NAMALWA (cell line): ENCODE measurements around the gene EIF2D.

Experiments
- DNase-seq: peaks from one replicate; pipeline ENCODE4 v3.0.0-alpha.2; 2015; ENCODE audit warnings: low spot score

The EIF2D gene

DNA sequence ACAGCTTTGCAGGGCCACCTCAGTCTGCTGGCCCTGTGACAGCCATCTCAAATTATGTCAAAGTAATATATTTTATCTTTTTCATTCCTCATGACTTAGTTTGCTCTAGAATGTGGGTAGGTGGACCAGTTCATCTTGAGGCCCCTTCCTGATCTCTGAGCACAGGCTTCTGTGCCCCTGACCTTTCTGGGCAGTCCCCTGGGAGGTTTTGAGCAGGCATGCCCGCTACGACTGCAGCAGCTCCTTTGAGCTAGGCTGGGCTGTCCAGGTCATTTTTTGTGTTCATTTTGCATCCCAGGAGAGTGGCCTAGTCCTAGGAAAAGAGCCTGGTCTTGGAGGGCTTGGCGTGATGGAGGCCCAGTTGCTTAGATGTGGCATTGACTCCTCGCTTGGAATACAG, 42.7 kb downstream of the EIF2D start:
- no peak for DNase-seq

DNA sequence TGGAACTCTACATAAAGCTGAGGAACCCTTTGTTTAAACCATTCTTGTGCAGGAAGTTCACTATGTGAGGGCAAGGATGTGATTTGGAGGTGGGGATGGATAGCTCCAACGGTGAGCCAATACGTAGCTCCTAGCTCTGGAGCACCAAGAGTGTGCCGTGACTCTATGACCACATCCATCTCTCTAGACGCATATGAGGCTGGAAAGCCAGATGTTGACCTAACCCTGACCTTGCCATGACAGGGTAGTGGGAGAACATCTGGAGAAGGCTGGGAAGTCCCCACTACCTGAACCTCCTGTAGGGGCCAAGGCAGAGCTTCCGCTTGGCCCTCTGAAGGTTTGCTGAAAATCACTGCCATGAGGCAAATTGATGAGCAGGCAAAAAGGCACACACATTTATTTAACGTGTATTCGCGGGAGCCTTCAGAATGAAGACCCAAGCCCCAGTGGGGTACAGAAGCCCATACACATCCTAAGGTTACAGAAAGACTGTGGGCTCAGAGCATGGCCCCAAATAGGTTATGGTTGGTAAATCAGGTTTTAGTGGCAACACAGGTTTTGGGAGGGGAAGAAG, 43.4 kb downstream of the EIF2D start:
- DNase-seq, result no peak

DNA sequence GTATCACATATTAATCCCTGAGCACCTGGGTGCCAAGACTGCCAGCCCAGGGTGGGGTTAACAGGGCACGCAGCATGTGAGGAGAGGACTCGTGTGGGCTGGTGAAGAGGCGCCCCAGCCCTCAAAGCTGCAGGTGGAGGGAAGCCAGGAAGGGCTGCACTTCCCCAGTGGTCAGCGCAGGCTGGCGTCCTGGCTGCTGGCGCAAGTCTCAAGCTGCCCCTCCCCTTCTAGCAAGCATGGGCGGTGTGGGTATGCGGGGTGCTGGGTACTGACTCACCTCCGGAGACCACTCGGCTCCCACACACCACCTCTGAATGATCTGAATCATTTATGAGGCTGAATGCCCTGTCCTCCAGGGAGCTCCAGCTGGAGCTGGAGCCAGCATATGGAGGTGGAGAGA, 44.0 kb downstream of the EIF2D start:
- no peak for DNase-seq

DNA sequence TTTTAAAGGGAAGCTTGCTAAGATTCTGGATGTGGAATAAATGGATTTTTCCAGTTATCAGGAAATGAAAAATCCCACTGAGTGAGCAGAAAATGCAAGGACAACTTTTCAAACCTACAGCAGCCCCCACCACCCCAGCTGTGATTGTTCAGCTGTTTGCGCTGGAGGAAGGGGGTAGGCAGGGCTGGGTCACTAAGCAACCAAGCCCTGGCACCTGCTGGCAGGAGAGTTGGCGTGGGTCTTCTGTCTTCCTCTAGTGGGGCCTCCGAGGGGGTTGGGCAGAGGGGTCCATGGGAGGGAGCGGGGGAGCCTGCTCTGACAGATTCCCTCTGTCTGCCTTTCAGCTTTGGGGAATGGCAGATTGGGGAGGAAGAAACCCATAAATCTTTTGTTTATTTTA, 45.3 kb downstream of the EIF2D start:
- no peak for DNase-seq

GRCh38 chr1:206565995-206566394, 46.3 kb downstream of the EIF2D start:
- DNase-seq, result no peak

DNA sequence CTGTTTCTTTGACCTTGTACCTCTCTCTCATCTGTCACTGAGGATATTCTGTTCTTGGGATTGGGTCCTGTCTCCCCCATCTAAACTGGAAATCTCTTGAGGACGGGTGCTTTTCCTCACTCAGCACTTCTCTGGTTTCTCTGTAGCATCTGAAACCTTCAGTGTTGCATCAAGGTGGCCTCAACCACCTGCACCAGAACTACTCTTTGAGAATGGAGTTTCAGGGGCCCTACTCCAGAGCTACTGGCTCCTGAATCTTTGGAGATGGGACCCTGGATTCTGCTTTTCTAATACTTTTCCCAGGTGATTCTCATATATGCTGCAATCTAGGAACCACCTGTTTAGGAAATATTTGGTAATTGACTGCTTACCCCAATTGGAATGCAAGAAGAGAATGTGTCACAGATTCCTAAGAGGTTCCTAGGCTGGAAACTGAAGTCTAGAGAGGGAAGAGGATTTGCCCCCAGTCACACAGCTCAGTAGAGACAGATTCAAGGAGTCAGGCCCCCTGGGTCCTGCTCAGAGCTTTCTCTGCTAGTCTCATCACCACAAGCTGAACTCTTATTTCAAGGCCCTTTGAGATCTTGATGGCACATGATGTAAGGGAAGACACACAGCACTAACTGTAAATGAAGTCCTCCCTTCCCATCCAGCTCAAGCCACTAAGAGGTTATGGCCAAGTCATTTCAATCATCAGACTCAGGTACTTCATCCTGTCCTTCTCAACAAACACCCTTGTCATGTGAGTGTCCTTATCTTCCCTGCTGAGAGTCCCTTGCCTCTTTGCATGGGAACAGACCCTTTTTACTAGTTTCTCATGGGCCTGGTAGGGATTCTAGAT, 48.7 kb downstream of the EIF2D start:
- DNase-seq, result no peak

- DNase-seq, result no peak
Measured at GRCh38 chr1:206560007-206560716, 52.1 kb downstream of the EIF2D start.

GRCh38 chr1:206559672-206559995, 52.6 kb downstream of the EIF2D start:
- no peak for DNase-seq

- peak; percentile 67 for DNase-seq
Measured at GRCh38 chr1:206558794-206559671, 53.2 kb downstream of the EIF2D start.

GRCh38 chr1:206557636-206558473, 54.4 kb downstream of the EIF2D start:
- peak; percentile 57 for DNase-seq

GRCh38 chr1:206556750-206557635, 55.3 kb downstream of the EIF2D start:
- DNase-seq, result peak; percentile 81

DNA sequence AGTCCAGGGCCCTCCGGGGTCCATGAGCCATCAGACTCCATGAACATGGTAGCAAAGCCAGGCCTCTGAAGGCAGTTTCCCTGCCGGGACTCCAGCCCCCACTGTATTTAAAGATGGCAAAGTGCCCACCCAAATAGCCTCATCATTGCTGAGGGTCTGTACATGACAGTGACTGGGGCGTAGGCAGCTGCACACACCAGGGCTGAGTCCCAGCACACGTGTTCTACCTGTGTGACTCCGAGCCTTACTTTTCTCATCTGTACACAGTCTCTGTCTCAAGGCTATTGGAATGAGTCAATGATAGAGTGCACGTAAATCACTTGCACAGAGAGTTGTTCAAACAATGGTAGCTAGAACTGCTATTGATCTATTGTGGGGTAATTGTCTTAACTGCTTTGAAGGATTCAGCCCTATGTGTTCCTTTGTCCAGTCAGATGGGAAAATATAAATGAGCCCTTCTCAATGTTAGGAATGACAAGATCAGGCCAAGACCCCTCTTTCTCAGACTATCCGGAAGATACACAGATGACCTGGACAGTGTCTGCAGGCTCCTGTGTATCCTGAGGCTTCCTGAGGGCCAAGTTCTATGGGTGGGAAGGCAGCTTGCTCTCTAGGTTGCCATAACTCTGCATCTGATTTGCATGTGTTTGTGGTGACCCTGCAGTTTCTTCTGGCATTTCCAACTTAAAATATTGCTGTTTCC, 56.1 kb downstream of the EIF2D start:
- no peak for DNase-seq

GRCh38 chr1:206555473-206555935, 56.8 kb downstream of the EIF2D start:
- DNase-seq, result no peak

- no peak for DNase-seq
Measured at GRCh38 chr1:206554701-206555472, 57.4 kb downstream of the EIF2D start.

- DNase-seq, result no peak
Measured at GRCh38 chr1:206554211-206554610, 58.1 kb downstream of the EIF2D start.

DNA sequence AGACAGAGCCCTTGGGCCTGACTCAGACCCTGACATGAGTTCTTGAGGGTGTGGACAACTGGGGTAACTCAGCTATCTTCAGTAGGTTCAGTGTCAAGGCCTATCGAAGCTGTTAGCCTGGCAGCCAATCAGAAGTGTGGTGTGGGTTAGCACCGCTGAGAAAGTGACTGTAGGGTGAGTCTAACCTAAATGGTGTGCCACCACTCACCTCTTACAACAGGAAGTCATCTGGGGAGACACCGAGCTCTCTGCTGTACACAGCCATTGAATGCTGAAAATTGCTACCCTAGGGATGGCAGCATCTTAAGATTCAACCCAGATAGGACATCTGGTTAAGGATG, 60.3 kb downstream of the EIF2D start:
- no peak for DNase-seq

GRCh38 chr1:206551296-206551985, 60.8 kb downstream of the EIF2D start:
- no peak for DNase-seq

DNA sequence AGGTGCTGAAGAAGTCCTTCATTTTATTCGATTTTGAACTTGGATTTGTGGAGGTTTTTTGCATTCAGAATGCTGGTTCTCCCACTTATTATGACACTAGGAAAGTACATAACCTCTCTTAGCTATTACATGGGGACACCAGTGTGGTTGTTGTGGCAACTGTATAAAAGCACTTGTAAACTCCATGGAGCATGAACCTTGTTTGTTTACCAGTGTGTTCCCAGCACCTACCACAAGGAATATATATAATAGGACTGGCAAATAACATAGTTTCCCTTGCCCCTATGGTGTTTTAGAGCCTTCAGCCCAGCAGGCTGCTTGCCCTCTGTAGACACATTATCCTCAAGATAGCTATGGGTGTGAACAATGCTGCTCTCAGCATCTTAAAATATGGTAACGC, 61.8 kb downstream of the EIF2D start:
- DNase-seq, result no peak
